Measurements from ENCODE around the gene EPHB4.

GRCh38 chr7:100818366-100818765 lies 9.0 kb downstream of the EPHB4 start:
- TF ChIP-seq POLR2A (IDR thresholded peaks at IDR 0.05) (no peak), CTCF (IDR thresholded peaks at IDR 0.05) (no peak)
